NB4 (cell line): Measurements from ENCODE around the gene SPP1.
"Not testable (repeated sequence)": the region's sequence is repeated elsewhere in the genome, so short reads cannot be mapped to it uniquely, and the experiment has no call there.

ENCODE experiments used
- CTCF ChIP-seq: IDR thresholded peaks from one replicate; pipeline ENCODE4 v1.5.1; 2012; ENCODE audit warnings: low read depth, low read length
- POLR2A ChIP-seq: IDR thresholded peaks from 2 replicates; pipeline ENCODE4 v1.6.1; 2011; ENCODE audit warnings: mild to moderate bottlenecking; ENCODE audit not compliant: insufficient read length; ENCODE audit errors: extremely low read depth

GRCh38 chr4:87999191-87999691 lies 23.7 kb downstream of the SPP1 start:
- not testable (repeated sequence) for TF ChIP-seq CTCF, POLR2A
